Activated CD8-positive, alpha-beta T cell treated with anti-CD3 and anti-CD28 coated beads for 36 hours (primary cell): ENCODE data around the gene EPB41L4A. TPM values are rescaled to one million over a fixed set of nuclear protein-coding genes. Genes with fewer than 3 reads are reported as not detected.

Experiments used
- ATAC-seq: fragments of 200-7000 bp; cut with Tn5 transposase; one replicate; pipeline ENCODE4 v1.10.0; 2021; ENCODE audit warnings: mild to moderate bottlenecking, moderate library complexity
- CTCF ChIA-PET: fragments of 350-600 bp; sonication (Branson Sonifier 250); formaldehyde crosslinking; loops from one replicate; lab custom pipeline; 2021; ENCODE audit warnings: antibody characterized with exemption; lab: Charles Lee
- POLR2A ChIA-PET: fragments of 350-600 bp; sonication (Branson Sonifier 250); formaldehyde crosslinking; loops from one replicate; lab custom pipeline; 2021; ENCODE audit warnings: antibody characterized with exemption; lab: Charles Lee
- DNase-seq: peaks from one replicate; pipeline ENCODE4 v3.0.0-alpha.2; 2020
- H3K27ac Mint-ChIP-seq: one replicate; pipeline ENCODE4 v1.8.0; 2021; ENCODE audit warnings: mild to moderate bottlenecking, mixed read lengths
- H3K27me3 Mint-ChIP-seq: one replicate; pipeline ENCODE4 v1.8.0; 2021; ENCODE audit warnings: mixed read lengths
- H3K36me3 Mint-ChIP-seq: one replicate; pipeline ENCODE4 v1.8.0; 2021; ENCODE audit warnings: low read depth, mixed read lengths
- H3K4me1 Mint-ChIP-seq: one replicate; pipeline ENCODE4 v1.8.0; 2021; ENCODE audit warnings: low read depth, mixed read lengths
- H3K4me3 Mint-ChIP-seq: one replicate; pipeline ENCODE4 v1.8.0; 2021; ENCODE audit warnings: mild to moderate bottlenecking, moderate library complexity, mixed read lengths
- H3K9me3 Mint-ChIP-seq: one replicate; pipeline ENCODE4 v1.8.0; 2021; ENCODE audit warnings: mixed read lengths
- CTCF ChIP-seq: fragments of 200-600 bp; IDR thresholded peaks from one replicate; pipeline ENCODE4 v1.8.0; 2022; ENCODE audit warnings: antibody characterized with exemption, mild to moderate bottlenecking
- intact Hi-C: fragments of 100-400 bp; cut with micrococcal nuclease; formaldehyde crosslinking; loops from one replicate; pipeline ENCODE4 v1.10.0; 2022
- total RNA-seq, 2 experiments: library from RNA; stranded (reverse); gene quantifications; one replicate each; pipeline ENCODE4 v1.2.3, GENCODE V29; 2021

Gene EPB41L4A
- total RNA-seq, 2 experiments from 2014 or later: 0.25 TPM; not detected in 1

GRCh38 chr5:112154940-112155686 is 264.0 kb downstream of the EPB41L4A start:
- Mint-ChIP-seq H3K27me3 (no peaks in the 10 kb centered on the region), H3K4me1 (peaks cover 11% of the 10 kb centered on the region), H3K36me3 (no peaks in the 10 kb centered on the region), H3K9me3 (peaks cover 4% of the 10 kb centered on the region), H3K4me3 (no peak overlapping the region), H3K27ac (peak overlapping the region; percentile 16)
- ATAC-seq (peak; percentile 86), DNase-seq (peak; percentile 20)
- intact Hi-C loops: loop anchor here (10.0 kb wide), 1 partner anchor 390 kb away; no protein-coding TSS in a partner anchor
- POLR2A ChIA-PET: interaction anchor here (1.1 kb wide), 1 partner anchor 11 kb away, joined by 4 read pairs; no protein-coding TSS in a partner anchor
- TF ChIP-seq CTCF: no peak
- CTCF ChIA-PET: no interaction called here

- POLR2A ChIA-PET: no interaction called here
- no peaks in the 10 kb centered on the region for H3K27me3 Mint-ChIP-seq
- intact Hi-C loops: loop anchor here (5.0 to 10.0 kb wide), 3 partner anchors 385 to 617 kb away; no protein-coding TSS in a partner anchor
- CTCF ChIA-PET: interaction anchor here (0.9 to 1.7 kb wide), 2 partner anchors 599 to 618 kb away, joined by 3 to 6 read pairs; no protein-coding TSS in a partner anchor
- H3K4me1 Mint-ChIP-seq: peaks cover under 1% of the 10 kb centered on the region
- no peak for TF ChIP-seq CTCF
- no peak for DNase-seq
- H3K4me3 Mint-ChIP-seq: no peak overlapping the region
- no peak for ATAC-seq
- no peaks in the 10 kb centered on the region for H3K9me3 Mint-ChIP-seq
- no peaks in the 10 kb centered on the region for H3K36me3 Mint-ChIP-seq
- no peak overlapping the region for H3K27ac Mint-ChIP-seq
Measured at GRCh38 chr5:112149727-112150126, 269.4 kb downstream of the EPB41L4A start.

GRCh38 chr5:112146323-112147226 is 272.5 kb downstream of the EPB41L4A start:
- TF ChIP-seq CTCF: peak; percentile 80
- CTCF ChIA-PET: interaction anchor here (0.7 to 3.3 kb wide), 16 partner anchors 9 to 990 kb away, joined by 3 to 23 read pairs (median 3); no protein-coding TSS in a partner anchor
- Mint-ChIP-seq H3K4me3 (no peak overlapping the region), H3K27ac (no peak overlapping the region), H3K9me3 (no peaks in the 10 kb centered on the region), H3K27me3 (peaks cover 3% of the 10 kb centered on the region), H3K4me1 (no peaks in the 10 kb centered on the region), H3K36me3 (no peaks in the 10 kb centered on the region)
- ATAC-seq (peak; percentile 90), DNase-seq (peak; percentile 77)
- POLR2A ChIA-PET: interaction anchor here (1.0 kb wide), 1 partner anchor 17 kb away, joined by 3 read pairs; no protein-coding TSS in a partner anchor
- intact Hi-C loops: loop anchor here (1.0 to 5.0 kb wide), 3 partner anchors 459 to 614 kb away; no protein-coding TSS in a partner anchor

GRCh38 chr5:112143690-112144089 is 275.4 kb downstream of the EPB41L4A start:
- Mint-ChIP-seq H3K27me3 (peaks cover 5% of the 10 kb centered on the region), H3K4me1 (no peaks in the 10 kb centered on the region), H3K4me3 (no peak overlapping the region), H3K9me3 (no peaks in the 10 kb centered on the region), H3K36me3 (no peaks in the 10 kb centered on the region), H3K27ac (no peak overlapping the region)
- ChIA-PET CTCF (interaction anchor here (0.6 to 3.3 kb wide), 3 partner anchors 18 to 612 kb away, joined by 3 to 23 read pairs (median 3); no protein-coding TSS in a partner anchor), POLR2A (no interaction called here)
- TF ChIP-seq CTCF: no peak
- DNase-seq: no peak
- intact Hi-C loops: no loop called here
- no peak for ATAC-seq
